PC-3 (cell line): ENCODE data around the gene FOXA3.

Experiments
- CTCF ChIP-seq: fragments of 300-600 bp; sonication (generic); conservative IDR thresholded peaks from 2 replicates; pipeline ENCODE4 v1.5.1; 2017; ENCODE audit warnings: antibody characterized with exemption, low read depth, mild to moderate bottlenecking, low read length
- EZH2 ChIP-seq: fragments of 300-600 bp; sonication (generic); IDR thresholded peaks from one replicate; pipeline ENCODE4 v1.6.1; 2017; ENCODE audit warnings: antibody characterized with exemption, mild to moderate bottlenecking, low read length; ENCODE audit not compliant: unreplicated experiment
- EZH2phosphoT487 ChIP-seq: fragments of 300-600 bp; sonication (generic); IDR thresholded peaks from 2 replicates; pipeline ENCODE4 v1.6.1; 2018; ENCODE audit warnings: mild to moderate bottlenecking, antibody characterized with exemption, low read length, borderline replicate concordance

DNA sequence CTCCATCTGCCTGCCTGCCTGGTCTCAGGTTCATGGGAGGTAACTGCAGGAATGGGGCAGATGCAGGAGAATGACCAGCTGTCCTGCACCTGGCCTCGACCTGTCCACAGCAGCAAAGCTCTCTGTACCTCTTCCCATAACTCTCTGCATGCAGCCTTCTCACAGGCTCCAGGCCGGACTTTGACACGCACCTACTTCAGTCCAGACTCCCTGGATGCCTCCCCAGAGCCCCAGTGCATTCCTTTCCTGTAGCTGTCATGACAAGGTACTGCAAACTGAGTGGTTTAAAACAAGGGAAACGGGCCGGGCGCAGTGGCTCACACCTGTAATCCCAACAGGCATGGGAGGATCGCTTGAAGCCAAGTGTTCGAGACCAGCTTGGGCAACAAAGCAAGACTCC, 47.2 kb downstream of the FOXA3 start:
- no peak for TF ChIP-seq CTCF
- TF ChIP-seq EZH2: no peak
- no peak for TF ChIP-seq EZH2phosphoT487
